Osteoblast (primary cell): ENCODE results near the gene AHNAK. TPM values are rescaled to one million over a fixed set of nuclear protein-coding genes. Genes with fewer than 3 reads are reported as not detected.

Experiments
- DNase-seq: peaks from one replicate; pipeline ENCODE4 v3.0.0; 2011; ENCODE audit warnings: low spot score, mixed read lengths; ENCODE audit not compliant: insufficient read length; ENCODE audit errors: missing footprints
- H2AFZ ChIP-seq: 2 replicates; pipeline ENCODE4 v1.6.0; 2011; ENCODE audit warnings: mild to moderate bottlenecking, low read length
- H3K27ac ChIP-seq: 2 replicates; pipeline ENCODE4 v1.5.1; 2011; ENCODE audit warnings: mild to moderate bottlenecking, low read depth, low read length, moderate library complexity
- H3K27me3 ChIP-seq: 2 replicates; pipeline ENCODE4 v1.6.0; 2012; ENCODE audit warnings: mild to moderate bottlenecking, control low read depth, inconsistent platforms, low read length, moderate library complexity; ENCODE audit not compliant: insufficient read depth
- H3K36me3 ChIP-seq: 2 replicates; pipeline ENCODE4 v1.5.1; 2011; ENCODE audit warnings: mild to moderate bottlenecking, low read length, control low read depth, moderate library complexity; ENCODE audit not compliant: insufficient read depth
- H3K4me1 ChIP-seq: 2 replicates; pipeline ENCODE4 v1.5.1; 2011; ENCODE audit warnings: mild to moderate bottlenecking, low read length, control low read depth, moderate library complexity; ENCODE audit not compliant: insufficient read depth
- H3K4me2 ChIP-seq: 2 replicates; pipeline ENCODE4 v1.6.0; 2011; ENCODE audit warnings: mild to moderate bottlenecking, low read length; ENCODE audit not compliant: insufficient read depth
- H3K4me3 ChIP-seq: fragments of 200-600 bp; sonication (generic); 3 replicates; pipeline ENCODE4 v1.5.1; 2012; ENCODE audit warnings: mild to moderate bottlenecking, low read length, inconsistent platforms; ENCODE audit not compliant: insufficient read depth
- H3K79me2 ChIP-seq: 2 replicates; pipeline ENCODE4 v1.6.0; 2012; ENCODE audit warnings: mild to moderate bottlenecking, low read length, control low read depth, inconsistent platforms; ENCODE audit not compliant: insufficient read depth
- H3K9me3 ChIP-seq: 2 replicates; pipeline ENCODE4 v1.5.1; 2011; ENCODE audit warnings: low read depth, low read length, control low read depth
- H4K20me1 ChIP-seq: 2 replicates; pipeline ENCODE4 v1.6.0; 2012; ENCODE audit warnings: mild to moderate bottlenecking, low read length, control low read depth; ENCODE audit not compliant: insufficient read depth
- total RNA-seq: library from RNA; depleted of rRNA; stranded (reverse); fragments of >200 nt; gene quantifications from 2 replicates; pipeline ENCODE4 v1.2.3, GENCODE V29; 2012
- TF ChIP-seq, protein P1 (sequence below): IDR thresholded peaks from 2 replicates; pipeline ENCODE4 v1.5.1; 2011; ENCODE audit warnings: mild to moderate bottlenecking, low read depth, low read length, moderate library complexity; ENCODE audit errors: extremely low read depth

The AHNAK gene
- total RNA-seq, 1 donor, result 720 TPM

DNA sequence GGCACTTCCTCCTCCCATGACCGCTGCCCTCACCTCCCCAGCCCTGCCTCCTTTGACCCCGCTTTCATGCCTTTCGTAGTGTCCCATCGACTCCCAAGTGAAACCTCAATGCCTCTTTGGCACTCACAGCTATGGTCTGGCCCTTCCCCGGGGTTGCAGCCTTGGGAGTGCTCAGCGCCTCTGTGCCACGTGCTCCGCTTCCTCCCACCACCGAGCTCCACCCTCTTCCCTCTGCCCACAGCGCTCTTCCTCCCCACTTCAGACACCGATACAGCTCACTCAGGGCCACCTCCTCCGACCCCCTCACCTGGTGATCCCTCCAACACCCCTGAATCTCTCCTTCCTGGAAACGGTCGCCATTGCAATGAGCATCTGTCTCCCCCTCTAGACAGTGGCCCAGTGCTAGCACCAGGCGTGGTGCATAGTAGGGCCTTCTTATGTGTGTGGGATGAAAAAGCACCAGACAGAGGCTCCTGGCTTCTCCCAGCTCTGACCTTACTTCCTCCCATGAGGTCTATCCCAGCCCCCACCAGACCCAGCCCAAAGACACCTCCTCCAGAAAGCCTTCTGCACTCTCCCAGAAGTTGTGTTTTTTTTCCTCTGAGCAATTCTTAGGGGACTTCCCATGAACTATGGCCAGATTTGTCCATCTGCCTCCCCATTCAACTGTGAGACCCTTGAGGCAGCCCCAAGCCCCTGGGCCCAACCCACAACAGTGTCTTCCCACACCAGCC is 144.2 kb downstream of the AHNAK start:
- Histone ChIP-seq H2AFZ (peak overlapping the region; percentile 74), H3K4me2 (peak overlapping the region; percentile 45), H3K27ac (no peak overlapping the region)

DNA sequence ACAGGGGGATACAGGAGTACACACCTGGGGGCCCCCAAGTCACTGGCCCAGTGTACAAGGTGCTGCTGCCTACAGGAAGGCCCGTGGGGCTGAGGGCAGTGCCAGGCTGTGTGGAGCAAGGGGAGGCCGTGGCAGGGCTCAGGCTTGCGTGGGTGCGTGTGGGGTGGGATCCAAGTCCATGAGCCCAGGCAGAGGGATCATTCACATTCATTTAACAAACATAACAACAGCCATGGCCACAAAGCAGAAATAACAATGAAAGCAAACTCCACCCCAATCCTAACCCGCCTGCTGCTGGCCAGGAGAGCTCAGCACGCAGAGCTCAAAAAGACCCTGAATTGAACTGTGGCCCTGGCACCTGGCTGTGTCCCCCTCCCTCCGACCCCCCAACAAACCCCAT is 144.8 kb downstream of the AHNAK start:
- no peaks in the 10 kb centered on the region for H3K27me3 ChIP-seq
- no peak overlapping the region for H3K27ac ChIP-seq
- H3K4me1 ChIP-seq, result peaks cover 25% of the 10 kb centered on the region
- DNase-seq, result peak; percentile 58
- no peaks in the 10 kb centered on the region for H3K36me3 ChIP-seq
- H3K79me2 ChIP-seq, result no peaks in the 10 kb centered on the region
- H4K20me1 ChIP-seq, result no peaks in the 10 kb centered on the region
- H3K4me3 ChIP-seq, result no peak overlapping the region
- no peaks in the 10 kb centered on the region for H3K9me3 ChIP-seq
- TF ChIP-seq, protein P1, sequence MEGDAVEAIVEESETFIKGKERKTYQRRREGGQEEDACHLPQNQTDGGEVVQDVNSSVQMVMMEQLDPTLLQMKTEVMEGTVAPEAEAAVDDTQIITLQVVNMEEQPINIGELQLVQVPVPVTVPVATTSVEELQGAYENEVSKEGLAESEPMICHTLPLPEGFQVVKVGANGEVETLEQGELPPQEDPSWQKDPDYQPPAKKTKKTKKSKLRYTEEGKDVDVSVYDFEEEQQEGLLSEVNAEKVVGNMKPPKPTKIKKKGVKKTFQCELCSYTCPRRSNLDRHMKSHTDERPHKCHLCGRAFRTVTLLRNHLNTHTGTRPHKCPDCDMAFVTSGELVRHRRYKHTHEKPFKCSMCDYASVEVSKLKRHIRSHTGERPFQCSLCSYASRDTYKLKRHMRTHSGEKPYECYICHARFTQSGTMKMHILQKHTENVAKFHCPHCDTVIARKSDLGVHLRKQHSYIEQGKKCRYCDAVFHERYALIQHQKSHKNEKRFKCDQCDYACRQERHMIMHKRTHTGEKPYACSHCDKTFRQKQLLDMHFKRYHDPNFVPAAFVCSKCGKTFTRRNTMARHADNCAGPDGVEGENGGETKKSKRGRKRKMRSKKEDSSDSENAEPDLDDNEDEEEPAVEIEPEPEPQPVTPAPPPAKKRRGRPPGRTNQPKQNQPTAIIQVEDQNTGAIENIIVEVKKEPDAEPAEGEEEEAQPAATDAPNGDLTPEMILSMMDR, result no peak
- H2AFZ ChIP-seq, result peak overlapping the region; percentile 74
- peak overlapping the region; percentile 45 for H3K4me2 ChIP-seq

More for the DNA sequence above, 144.2 kb downstream of the AHNAK start:
- Histone ChIP-seq H3K4me3 (no peak overlapping the region), H3K27me3 (no peaks in the 10 kb centered on the region), H3K9me3 (no peaks in the 10 kb centered on the region), H3K36me3 (no peaks in the 10 kb centered on the region), H3K4me1 (peaks cover 25% of the 10 kb centered on the region), H3K79me2 (no peaks in the 10 kb centered on the region), H4K20me1 (no peaks in the 10 kb centered on the region)
- peak; percentile 84 for DNase-seq
- TF ChIP-seq, protein P1, result no peak

DNA sequence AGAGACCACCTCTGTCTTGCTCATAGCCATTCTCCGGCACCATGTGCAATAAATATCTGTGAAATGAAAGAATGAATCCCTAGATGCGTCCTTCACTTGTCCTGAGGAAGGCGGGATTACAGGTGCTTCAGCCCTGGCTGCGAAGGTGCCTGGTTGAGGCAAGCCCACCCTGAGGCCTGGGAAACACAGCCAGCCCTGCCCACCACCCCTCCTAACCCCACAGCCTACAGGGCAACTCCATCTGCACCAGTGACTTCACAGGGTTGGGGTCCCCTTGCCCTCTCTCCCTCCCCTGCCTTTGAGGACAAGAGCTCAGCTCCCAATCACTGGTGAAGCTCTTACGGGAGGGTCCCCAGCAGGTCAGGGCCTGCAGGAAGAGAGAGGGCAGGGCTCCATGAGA is 145.2 kb downstream of the AHNAK start:
- Histone ChIP-seq H4K20me1 (no peaks in the 10 kb centered on the region), H3K4me2 (no peak overlapping the region), H3K9me3 (no peaks in the 10 kb centered on the region), H3K4me1 (peaks cover 25% of the 10 kb centered on the region), H3K79me2 (no peaks in the 10 kb centered on the region), H3K4me3 (no peak overlapping the region), H3K36me3 (no peaks in the 10 kb centered on the region), H2AFZ (peak overlapping the region; percentile 15), H3K27ac (no peak overlapping the region), H3K27me3 (no peaks in the 10 kb centered on the region)
- TF ChIP-seq, protein P1, result no peak
- DNase-seq, result no peak

DNA sequence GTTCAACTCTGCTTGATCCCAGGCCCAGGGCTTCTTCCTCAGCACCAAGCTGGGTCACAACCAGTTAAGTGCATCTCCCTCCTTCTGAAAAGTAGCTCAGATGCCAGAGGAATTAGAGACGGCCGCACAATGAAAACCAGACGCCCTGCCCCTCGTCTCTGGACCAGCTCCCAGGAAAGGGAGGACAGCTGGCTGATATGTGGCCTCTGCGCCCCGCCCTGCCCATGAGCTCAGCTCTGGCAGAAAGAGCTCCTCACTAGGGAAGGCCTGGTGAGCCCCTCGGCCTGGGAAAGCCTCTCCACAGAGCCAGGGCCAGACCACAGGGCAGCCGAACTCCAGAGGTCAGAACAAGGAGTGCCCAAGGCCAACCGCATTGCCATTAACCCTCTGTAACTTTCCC is 145.8 kb downstream of the AHNAK start:
- no peak overlapping the region for H3K27ac ChIP-seq

More for the DNA sequence above, 145.8 kb downstream of the AHNAK start:
- Histone ChIP-seq H3K79me2 (no peaks in the 10 kb centered on the region), H4K20me1 (no peaks in the 10 kb centered on the region), H3K9me3 (no peaks in the 10 kb centered on the region), H3K27me3 (no peaks in the 10 kb centered on the region), H2AFZ (peak overlapping the region; percentile 65), H3K4me3 (peak overlapping the region; percentile 19), H3K4me1 (peaks cover 25% of the 10 kb centered on the region), H3K4me2 (peak overlapping the region; percentile 48), H3K36me3 (no peaks in the 10 kb centered on the region)
- TF ChIP-seq, protein P1, result no peak
- DNase-seq, result peak; percentile 98
